HL-60 (cell line): ENCODE results near the gene GRIN2D.
"Not testable (repeated sequence)": the region's sequence is repeated elsewhere in the genome, so short reads cannot be mapped to it uniquely, and the experiment has no call there.

Experiments
- GABPA ChIP-seq: IDR thresholded peaks from 2 replicates; pipeline ENCODE4 v1.6.1; 2012; ENCODE audit warnings: low read depth
- POLR2AphosphoS5 ChIP-seq: IDR thresholded peaks from 2 replicates; pipeline ENCODE4 v1.6.1; 2012; ENCODE audit warnings: low read depth
- SPI1 ChIP-seq: IDR thresholded peaks from 2 replicates; pipeline ENCODE4 v1.6.1; 2012; ENCODE audit warnings: low read depth, mild to moderate bottlenecking, borderline replicate concordance
- TF ChIP-seq, protein P1 (sequence below): IDR thresholded peaks from one replicate; pipeline ENCODE4 v1.5.1; 2011; ENCODE audit warnings: low read length, control low read depth, inconsistent platforms; ENCODE audit not compliant: insufficient read depth
- TF ChIP-seq, protein P2 (sequence below): IDR thresholded peaks from 2 replicates; pipeline ENCODE4 v1.6.1; 2012; ENCODE audit warnings: low read depth; ENCODE audit not compliant: insufficient replicate concordance

DNA sequence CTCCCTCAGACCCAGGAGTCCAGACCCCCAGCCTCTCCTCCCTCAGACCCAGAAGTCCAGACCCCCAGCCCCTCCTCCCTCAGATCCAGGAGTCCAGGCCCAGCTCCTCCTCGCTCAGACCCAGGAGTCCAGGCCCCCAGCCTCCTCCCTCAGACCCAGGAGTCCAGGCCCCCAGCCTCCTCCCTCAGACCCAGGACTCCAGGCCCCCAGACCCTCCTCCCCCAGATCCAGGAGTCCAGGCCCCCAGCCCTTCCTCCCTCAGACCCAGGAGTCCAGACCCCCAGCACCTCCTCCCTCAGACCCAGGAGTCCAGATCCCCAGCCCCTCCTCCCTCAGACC is 1.5 kb upstream of the GRIN2D start:
- TF ChIP-seq, protein P1, sequence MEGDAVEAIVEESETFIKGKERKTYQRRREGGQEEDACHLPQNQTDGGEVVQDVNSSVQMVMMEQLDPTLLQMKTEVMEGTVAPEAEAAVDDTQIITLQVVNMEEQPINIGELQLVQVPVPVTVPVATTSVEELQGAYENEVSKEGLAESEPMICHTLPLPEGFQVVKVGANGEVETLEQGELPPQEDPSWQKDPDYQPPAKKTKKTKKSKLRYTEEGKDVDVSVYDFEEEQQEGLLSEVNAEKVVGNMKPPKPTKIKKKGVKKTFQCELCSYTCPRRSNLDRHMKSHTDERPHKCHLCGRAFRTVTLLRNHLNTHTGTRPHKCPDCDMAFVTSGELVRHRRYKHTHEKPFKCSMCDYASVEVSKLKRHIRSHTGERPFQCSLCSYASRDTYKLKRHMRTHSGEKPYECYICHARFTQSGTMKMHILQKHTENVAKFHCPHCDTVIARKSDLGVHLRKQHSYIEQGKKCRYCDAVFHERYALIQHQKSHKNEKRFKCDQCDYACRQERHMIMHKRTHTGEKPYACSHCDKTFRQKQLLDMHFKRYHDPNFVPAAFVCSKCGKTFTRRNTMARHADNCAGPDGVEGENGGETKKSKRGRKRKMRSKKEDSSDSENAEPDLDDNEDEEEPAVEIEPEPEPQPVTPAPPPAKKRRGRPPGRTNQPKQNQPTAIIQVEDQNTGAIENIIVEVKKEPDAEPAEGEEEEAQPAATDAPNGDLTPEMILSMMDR: not testable (repeated sequence)
- TF ChIP-seq GABPA, POLR2AphosphoS5, SPI1: not testable (repeated sequence)
- TF ChIP-seq, protein P2, sequence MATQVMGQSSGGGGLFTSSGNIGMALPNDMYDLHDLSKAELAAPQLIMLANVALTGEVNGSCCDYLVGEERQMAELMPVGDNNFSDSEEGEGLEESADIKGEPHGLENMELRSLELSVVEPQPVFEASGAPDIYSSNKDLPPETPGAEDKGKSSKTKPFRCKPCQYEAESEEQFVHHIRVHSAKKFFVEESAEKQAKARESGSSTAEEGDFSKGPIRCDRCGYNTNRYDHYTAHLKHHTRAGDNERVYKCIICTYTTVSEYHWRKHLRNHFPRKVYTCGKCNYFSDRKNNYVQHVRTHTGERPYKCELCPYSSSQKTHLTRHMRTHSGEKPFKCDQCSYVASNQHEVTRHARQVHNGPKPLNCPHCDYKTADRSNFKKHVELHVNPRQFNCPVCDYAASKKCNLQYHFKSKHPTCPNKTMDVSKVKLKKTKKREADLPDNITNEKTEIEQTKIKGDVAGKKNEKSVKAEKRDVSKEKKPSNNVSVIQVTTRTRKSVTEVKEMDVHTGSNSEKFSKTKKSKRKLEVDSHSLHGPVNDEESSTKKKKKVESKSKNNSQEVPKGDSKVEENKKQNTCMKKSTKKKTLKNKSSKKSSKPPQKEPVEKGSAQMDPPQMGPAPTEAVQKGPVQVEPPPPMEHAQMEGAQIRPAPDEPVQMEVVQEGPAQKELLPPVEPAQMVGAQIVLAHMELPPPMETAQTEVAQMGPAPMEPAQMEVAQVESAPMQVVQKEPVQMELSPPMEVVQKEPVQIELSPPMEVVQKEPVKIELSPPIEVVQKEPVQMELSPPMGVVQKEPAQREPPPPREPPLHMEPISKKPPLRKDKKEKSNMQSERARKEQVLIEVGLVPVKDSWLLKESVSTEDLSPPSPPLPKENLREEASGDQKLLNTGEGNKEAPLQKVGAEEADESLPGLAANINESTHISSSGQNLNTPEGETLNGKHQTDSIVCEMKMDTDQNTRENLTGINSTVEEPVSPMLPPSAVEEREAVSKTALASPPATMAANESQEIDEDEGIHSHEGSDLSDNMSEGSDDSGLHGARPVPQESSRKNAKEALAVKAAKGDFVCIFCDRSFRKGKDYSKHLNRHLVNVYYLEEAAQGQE: not testable (repeated sequence)
